H9 (cell line): Measurements from ENCODE around the gene ERMP1. TPM values are rescaled to one million over a fixed set of nuclear protein-coding genes. Genes with fewer than 3 reads are reported as not detected.

Experiments
- DNase-seq: peaks from one replicate; pipeline ENCODE4 v3.0.0-alpha.2; 2017
- H2AFZ ChIP-seq: one replicate; pipeline ENCODE4 v1.6.1; 2013; ENCODE audit warnings: mild to moderate bottlenecking, low read length, control low read depth, moderate library complexity
- H2AK5ac ChIP-seq: 2 replicates; pipeline ENCODE4 v1.6.1; 2013; ENCODE audit warnings: low read length, control low read depth, mixed read lengths; ENCODE audit not compliant: insufficient read length
- H2BK120ac ChIP-seq: one replicate; pipeline ENCODE4 v1.6.1; 2013; ENCODE audit warnings: low read depth, mild to moderate bottlenecking, low read length, control low read depth, inconsistent platforms; ENCODE audit not compliant: poor library complexity, severe bottlenecking
- H2BK12ac ChIP-seq: 2 replicates; pipeline ENCODE4 v1.6.1; 2013; ENCODE audit warnings: low read length, control low read depth, mixed read lengths, low read depth; ENCODE audit not compliant: insufficient read length
- H2BK15ac ChIP-seq: 2 replicates; pipeline ENCODE4 v1.6.1; 2013; ENCODE audit warnings: low read depth, low read length, control low read depth
- H2BK20ac ChIP-seq: one replicate; pipeline ENCODE4 v1.6.1; 2013; ENCODE audit warnings: low read depth, mild to moderate bottlenecking, low read length, control low read depth, inconsistent platforms; ENCODE audit not compliant: poor library complexity, severe bottlenecking
- H2BK5ac ChIP-seq: 2 replicates; pipeline ENCODE4 v1.6.1; 2013; ENCODE audit warnings: low read length, control low read depth, mixed read lengths; ENCODE audit not compliant: insufficient read length
- H3K14ac ChIP-seq: 2 replicates; pipeline ENCODE4 v1.6.1; 2013; ENCODE audit warnings: low read length, control low read depth; ENCODE audit not compliant: insufficient read depth
- H3K18ac ChIP-seq: 2 replicates; pipeline ENCODE4 v1.6.1; 2013; ENCODE audit warnings: low read depth, mild to moderate bottlenecking, mixed read lengths, low read length, control low read depth; ENCODE audit not compliant: insufficient read length
- H3K23ac ChIP-seq: 2 replicates; pipeline ENCODE4 v1.6.1; 2013; ENCODE audit warnings: low read length, control low read depth, mixed read lengths, low read depth; ENCODE audit not compliant: insufficient read length
- H3K23me2 ChIP-seq: 2 replicates; pipeline ENCODE4 v1.6.1; 2013; ENCODE audit warnings: low read depth, mild to moderate bottlenecking, mixed read lengths, low read length, control low read depth; ENCODE audit not compliant: insufficient read length, poor library complexity, severe bottlenecking
- H3K27ac ChIP-seq: 2 replicates; pipeline ENCODE4 v1.5.1; 2013; ENCODE audit warnings: low read length, control low read depth, mixed read lengths, low read depth; ENCODE audit not compliant: insufficient read length
- H3K27me3 ChIP-seq: 2 replicates; pipeline ENCODE4 v1.6.1; 2013; ENCODE audit warnings: low read length, control low read depth, inconsistent platforms; ENCODE audit not compliant: insufficient read depth
- H3K4ac ChIP-seq: 2 replicates; pipeline ENCODE4 v1.6.1; 2013; ENCODE audit warnings: low read depth, mild to moderate bottlenecking, control low read depth, inconsistent platforms, low read length, moderate library complexity
- H3K4me1 ChIP-seq: 2 replicates; pipeline ENCODE4 v1.6.1; 2013; ENCODE audit warnings: low read length, control low read depth, inconsistent platforms; ENCODE audit not compliant: insufficient read depth
- H3K4me2 ChIP-seq: 2 replicates; pipeline ENCODE4 v1.6.1; 2013; ENCODE audit warnings: low read length, control low read depth, mixed read lengths; ENCODE audit not compliant: insufficient read length, insufficient read depth
- H3K56ac ChIP-seq: 2 replicates; pipeline ENCODE4 v1.6.1; 2013; ENCODE audit warnings: low read depth, mild to moderate bottlenecking, mixed read lengths, low read length, control low read depth; ENCODE audit not compliant: insufficient read length
- H3K79me1 ChIP-seq: 2 replicates; pipeline ENCODE4 v1.6.1; 2013; ENCODE audit warnings: low read depth, mild to moderate bottlenecking, moderate library complexity, low read length, control low read depth, inconsistent platforms; ENCODE audit not compliant: insufficient read depth, poor library complexity, severe bottlenecking
- H3K79me2 ChIP-seq: 2 replicates; pipeline ENCODE4 v1.6.1; 2013; ENCODE audit warnings: low read length, control low read depth, inconsistent platforms; ENCODE audit not compliant: insufficient read depth
- H3K9ac ChIP-seq: 2 replicates; pipeline ENCODE4 v1.6.1; 2013; ENCODE audit warnings: low read length, control low read depth, mixed read lengths; ENCODE audit not compliant: insufficient read length; ENCODE audit errors: extremely low read depth
- H3K9me3 ChIP-seq: one replicate; pipeline ENCODE4 v1.6.1; 2013; ENCODE audit warnings: low read depth, low read length, inconsistent platforms; ENCODE audit not compliant: control insufficient read depth
- H3T11ph ChIP-seq: one replicate; pipeline ENCODE4 v1.6.1; 2013; ENCODE audit warnings: mild to moderate bottlenecking, low read length, control low read depth, inconsistent platforms
- H4K20me1 ChIP-seq: one replicate; pipeline ENCODE4 v1.6.1; 2013; ENCODE audit not compliant: control insufficient read depth, insufficient read length, insufficient read depth
- H4K5ac ChIP-seq: 2 replicates; pipeline ENCODE4 v1.6.1; 2013; ENCODE audit warnings: low read depth, mild to moderate bottlenecking, mixed read lengths, low read length, control low read depth; ENCODE audit not compliant: insufficient read length
- H4K8ac ChIP-seq: replicated peaks from 2 replicates; pipeline ENCODE4 v1.6.1; 2013; ENCODE audit warnings: low read length, control low read depth, mixed read lengths, low read depth; ENCODE audit not compliant: insufficient read length
- H4K91ac ChIP-seq: 2 replicates; pipeline ENCODE4 v1.6.1; 2013; ENCODE audit warnings: low read depth, mild to moderate bottlenecking, moderate library complexity, mixed read lengths, low read length, control low read depth; ENCODE audit not compliant: insufficient read length
- H3K27ac Mint-ChIP-seq, 3 experiments: 2 replicates in 2 of 3; 3 replicates in 1 of 3; pipeline ENCODE4 v1.8.0; 2020 to 2021; ENCODE audit warnings: mixed read lengths in 3 of 3, mild to moderate bottlenecking in 1 of 3, moderate library complexity in 1 of 3
- H3K27me3 Mint-ChIP-seq: 2 replicates; pipeline ENCODE4 v1.8.0; 2021; ENCODE audit warnings: low read depth, mild to moderate bottlenecking, moderate library complexity, mixed read lengths
- H3K36me3 Mint-ChIP-seq, 3 experiments: 2 replicates in 2 of 3; 3 replicates in 1 of 3; pipeline ENCODE4 v1.8.0; 2020 to 2021; ENCODE audit warnings: low read depth in 3 of 3, mixed read lengths in 3 of 3; ENCODE audit not compliant: insufficient read depth in 1 of 3
- H3K4me1 Mint-ChIP-seq, 2 experiments: 2 replicates each; pipeline ENCODE4 v1.8.0; 2020; ENCODE audit warnings: mixed read lengths in 2 of 2
- H3K4me3 Mint-ChIP-seq, 2 experiments: 2 replicates in 1 of 2; 3 replicates in 1 of 2; pipeline ENCODE4 v1.8.0; 2020 to 2021; ENCODE audit warnings: mild to moderate bottlenecking in 2 of 2, mixed read lengths in 2 of 2, moderate library complexity in 1 of 2
- H3K9me3 Mint-ChIP-seq, 2 experiments: 2 replicates in 1 of 2; 3 replicates in 1 of 2; pipeline ENCODE4 v1.8.0; 2020; ENCODE audit warnings: mild to moderate bottlenecking in 2 of 2, mixed read lengths in 2 of 2, moderate library complexity in 1 of 2
- WGBS: extraction: QIAGEN DNeasy Blood & Tissue Kit; methylation state at CpG from one replicate; pipeline ENCODE4 v1.1.7; 2013; ENCODE audit warnings: missing lambda C conversion rate, low lambda C conversion rate, mixed read lengths; ENCODE audit not compliant: insufficient read length; ENCODE audit errors: extremely low coverage; 5-methylcytosine and 5-hydroxymethylcytosine counted together
- total RNA-seq: library from RNA; stranded (reverse); gene quantifications from 2 replicates; pipeline ENCODE4 v1.2.1, GENCODE V29; 2021
- TF ChIP-seq, protein P1 (sequence below): fragments of 200-600 bp; sonication (generic); conservative IDR thresholded peaks from 3 replicates; pipeline ENCODE4 v1.8.0; 2021; ENCODE audit warnings: antibody characterized with exemption, mild to moderate bottlenecking

ERMP1 gene
- total RNA-seq, 1 experiment from 2014 or later: 20.2 TPM

- no peaks in the 10 kb centered on the region for H4K20me1 ChIP-seq
- no peak overlapping the region for H4K91ac ChIP-seq
- Mint-ChIP-seq H3K4me3 (no peak overlapping the region), H3K27me3 (no peaks in the 10 kb centered on the region; the same call in 1 of the 2 replicates), H3K9me3 (peaks cover 7 to 9% of the 10 kb centered on the region in 2 experiments), H3K36me3 (peaks cover 7 to 29% (median 19%) of the 10 kb centered on the region in 3 experiments), H3K4me1 (peaks cover 8 to 9% of the 10 kb centered on the region in 2 experiments), H3K27ac (peak overlapping the region in 1 of 3 experiments; percentile 40; a peak in 1 of 7 replicates)
- no peak overlapping the region for H3K14ac ChIP-seq
- no peak overlapping the region for H3K4me2 ChIP-seq
- H3K9ac ChIP-seq: no peak overlapping the region
- H2BK15ac ChIP-seq: no peak overlapping the region
- no peak overlapping the region for H2BK12ac ChIP-seq
- H3K4me1 ChIP-seq: no peaks in the 10 kb centered on the region
- H3K27me3 ChIP-seq: no peaks in the 10 kb centered on the region
- H3K23me2 ChIP-seq: no peaks in the 10 kb centered on the region
- H3K56ac ChIP-seq: no peak overlapping the region
- no peak overlapping the region for H4K5ac ChIP-seq
- H2AK5ac ChIP-seq: no peak overlapping the region
- TF ChIP-seq, protein P1, sequence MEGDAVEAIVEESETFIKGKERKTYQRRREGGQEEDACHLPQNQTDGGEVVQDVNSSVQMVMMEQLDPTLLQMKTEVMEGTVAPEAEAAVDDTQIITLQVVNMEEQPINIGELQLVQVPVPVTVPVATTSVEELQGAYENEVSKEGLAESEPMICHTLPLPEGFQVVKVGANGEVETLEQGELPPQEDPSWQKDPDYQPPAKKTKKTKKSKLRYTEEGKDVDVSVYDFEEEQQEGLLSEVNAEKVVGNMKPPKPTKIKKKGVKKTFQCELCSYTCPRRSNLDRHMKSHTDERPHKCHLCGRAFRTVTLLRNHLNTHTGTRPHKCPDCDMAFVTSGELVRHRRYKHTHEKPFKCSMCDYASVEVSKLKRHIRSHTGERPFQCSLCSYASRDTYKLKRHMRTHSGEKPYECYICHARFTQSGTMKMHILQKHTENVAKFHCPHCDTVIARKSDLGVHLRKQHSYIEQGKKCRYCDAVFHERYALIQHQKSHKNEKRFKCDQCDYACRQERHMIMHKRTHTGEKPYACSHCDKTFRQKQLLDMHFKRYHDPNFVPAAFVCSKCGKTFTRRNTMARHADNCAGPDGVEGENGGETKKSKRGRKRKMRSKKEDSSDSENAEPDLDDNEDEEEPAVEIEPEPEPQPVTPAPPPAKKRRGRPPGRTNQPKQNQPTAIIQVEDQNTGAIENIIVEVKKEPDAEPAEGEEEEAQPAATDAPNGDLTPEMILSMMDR: no peak
- H2BK20ac ChIP-seq: no peak overlapping the region
- no peak overlapping the region for H2BK120ac ChIP-seq
- no peak overlapping the region for H3T11ph ChIP-seq
- no peak overlapping the region for H3K23ac ChIP-seq
- no peak overlapping the region for H2AFZ ChIP-seq
- H3K9me3 ChIP-seq: no peaks in the 10 kb centered on the region
- H3K4ac ChIP-seq: no peak overlapping the region
- H4K8ac ChIP-seq: no peak overlapping the region
- H3K79me2 ChIP-seq: no peaks in the 10 kb centered on the region
- WGBS: no CpG with 5 or more reads among the region's 2 CpGs
- no peak for DNase-seq
- H3K79me1 ChIP-seq: no peaks in the 10 kb centered on the region
- H2BK5ac ChIP-seq: no peak overlapping the region
- no peak overlapping the region for H3K18ac ChIP-seq
- no peak overlapping the region for H3K27ac ChIP-seq
These were observed 45.1 kb downstream of the ERMP1 start for GRCh38 chr9:5787759-5788302.
